Sigmoid colon (tissue), 7 donors: Measurements from ENCODE around the gene ASPG. TPM values are rescaled to one million over a fixed set of nuclear protein-coding genes. Genes with fewer than 3 reads are reported as not detected.

ENCODE experiments used
- DNase-seq: peaks from one replicate; pipeline ENCODE4 v3.0.0-alpha.2; 2019
- H3K27ac ChIP-seq, 4 donors: fragments of 200-600 bp; sonication (generic); one replicate each; pipeline ENCODE4 v1.5.1; 2016 to 2019; ENCODE audit warnings: mild to moderate bottlenecking in 1 of 4
- H3K27me3 ChIP-seq, 3 donors: fragments of 200-600 bp; sonication (generic); one replicate each; pipeline ENCODE4 v1.5.1; 2019; ENCODE audit warnings: mild to moderate bottlenecking in 1 of 3
- H3K36me3 ChIP-seq, 4 donors: fragments of 200-600 bp; sonication (generic); one replicate each; pipeline ENCODE4 v1.5.1; 2016 to 2019
- H3K4me1 ChIP-seq, 4 donors: fragments of 200-600 bp; sonication (generic); one replicate each; pipeline ENCODE4 v1.5.1; 2017 to 2019
- H3K4me3 ChIP-seq, 4 donors: fragments of 200-600 bp; sonication (generic); one replicate each; pipeline ENCODE4 v1.5.1; 2017 to 2019; ENCODE audit warnings: mild to moderate bottlenecking in 2 of 4, moderate library complexity in 1 of 4
- H3K9me3 ChIP-seq, 4 donors: fragments of 200-600 bp in 3 of 4; sonication (generic) in 3 of 4; one replicate each; pipeline versions ENCODE4 v1.5.1 to v1.6.1; 2013 to 2019
- EP300 ChIP-seq, 4 donors: sonication (generic); formaldehyde crosslinking; IDR thresholded peaks; one replicate each; pipeline ENCODE4 v1.6.1; 2017; ENCODE audit warnings: antibody characterized with exemption in 4 of 4
- POLR2A ChIP-seq, 2 donors: fragments of 450-650 bp; IDR thresholded peaks; one replicate each; pipeline ENCODE4 v1.6.1; 2016; ENCODE audit warnings: antibody characterized with exemption in 2 of 2, mild to moderate bottlenecking in 2 of 2, moderate library complexity in 2 of 2
- POLR2AphosphoS5 ChIP-seq, 4 donors: sonication (generic); formaldehyde crosslinking; IDR thresholded peaks; one replicate each; pipeline ENCODE4 v1.6.1; 2017; ENCODE audit warnings: antibody characterized with exemption in 4 of 4
- whole genome bisulfite sequencing, 2 donors: extraction: QIAGEN DNeasy Blood & Tissue Kit; methylation state at CpG; one replicate each; pipeline ENCODE4 v1.1.7; 2013; 5-methylcytosine and 5-hydroxymethylcytosine counted together
- intact Hi-C: fragments of 100-400 bp; cut with DNase I; formaldehyde crosslinking; loops from one replicate; pipeline ENCODE4 v1.15.1; 2023
- polyA plus RNA-seq, 3 donors: library from polyadenylated mRNA; stranded (reverse); fragments of 200-250 nt; gene quantifications; one replicate each; pipeline ENCODE4 v1.2.3, GENCODE V29; 2013
- total RNA-seq, 4 donors: library from RNA; depleted of rRNA; stranded (reverse); fragments of >200 nt; gene quantifications; one replicate each; pipeline ENCODE4 v1.1.0, GENCODE V29; 2016
- TF ChIP-seq, protein P1 (sequence below), 4 experiments: fragments of 450-650 bp in 3 of 4; fragments of 200-600 bp in 1 of 4; IDR thresholded peaks; one replicate each; pipeline ENCODE4 v1.5.1; 2016 to 2019; ENCODE audit warnings: antibody characterized with exemption in 4 of 4, mild to moderate bottlenecking in 3 of 4, moderate library complexity in 2 of 4
- donor health status: healthy with polysubstance abuse.
- donor health status: Bipolar disorder and iron deficiency.
- donor health status: healthy.

Gene ASPG
- total and polyA plus RNA-seq, 7 donors, result 0.14 to 24.6 (median 3.5) TPM; not detected in 1

DNA sequence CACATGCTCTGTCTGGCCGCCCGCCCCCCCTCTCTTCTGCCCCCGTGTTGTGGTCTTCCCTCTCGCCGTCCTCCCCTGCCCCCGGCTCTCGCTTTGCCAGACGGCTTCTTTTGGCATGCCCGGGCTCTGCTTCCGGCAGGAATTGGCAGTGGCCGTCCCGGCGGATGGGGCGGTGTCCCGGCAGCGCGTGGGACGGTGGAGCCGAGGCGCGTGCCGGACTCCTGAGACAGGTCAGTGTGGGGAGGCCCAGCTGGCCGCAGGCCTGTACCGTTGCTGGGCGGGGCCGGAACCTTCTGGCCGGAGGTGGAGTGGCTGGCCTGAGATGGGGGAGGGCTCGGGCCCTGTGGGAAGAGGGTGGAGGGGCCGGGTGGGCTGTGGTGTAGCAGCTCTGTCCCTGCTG lies 70.0 kb downstream of the ASPG start:
- intact Hi-C loops, result no loop called here
- WGBS, 2 donors, result 87% methylated on average over 29 of the region's 29 CpGs
- H3K4me3 ChIP-seq, result no peak overlapping the region
- H3K27ac ChIP-seq, result no peak overlapping the region
- H3K9me3 ChIP-seq, result no peaks in the 10 kb centered on the region
- TF ChIP-seq EP300 (IDR thresholded peaks at IDR 0.05), result no peak
- TF ChIP-seq POLR2AphosphoS5 (IDR thresholded peaks at IDR 0.05), result no peak
- TF ChIP-seq, protein P1, sequence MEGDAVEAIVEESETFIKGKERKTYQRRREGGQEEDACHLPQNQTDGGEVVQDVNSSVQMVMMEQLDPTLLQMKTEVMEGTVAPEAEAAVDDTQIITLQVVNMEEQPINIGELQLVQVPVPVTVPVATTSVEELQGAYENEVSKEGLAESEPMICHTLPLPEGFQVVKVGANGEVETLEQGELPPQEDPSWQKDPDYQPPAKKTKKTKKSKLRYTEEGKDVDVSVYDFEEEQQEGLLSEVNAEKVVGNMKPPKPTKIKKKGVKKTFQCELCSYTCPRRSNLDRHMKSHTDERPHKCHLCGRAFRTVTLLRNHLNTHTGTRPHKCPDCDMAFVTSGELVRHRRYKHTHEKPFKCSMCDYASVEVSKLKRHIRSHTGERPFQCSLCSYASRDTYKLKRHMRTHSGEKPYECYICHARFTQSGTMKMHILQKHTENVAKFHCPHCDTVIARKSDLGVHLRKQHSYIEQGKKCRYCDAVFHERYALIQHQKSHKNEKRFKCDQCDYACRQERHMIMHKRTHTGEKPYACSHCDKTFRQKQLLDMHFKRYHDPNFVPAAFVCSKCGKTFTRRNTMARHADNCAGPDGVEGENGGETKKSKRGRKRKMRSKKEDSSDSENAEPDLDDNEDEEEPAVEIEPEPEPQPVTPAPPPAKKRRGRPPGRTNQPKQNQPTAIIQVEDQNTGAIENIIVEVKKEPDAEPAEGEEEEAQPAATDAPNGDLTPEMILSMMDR (IDR thresholded peaks at IDR 0.05), result no peak
- no peak for TF ChIP-seq POLR2A (IDR thresholded peaks at IDR 0.05)
- no peak for DNase-seq
- H3K27me3 ChIP-seq, result no peaks in the 10 kb centered on the region
- peaks cover 0 to 4% (median 2%) of the 10 kb centered on the region in 4 donors for H3K4me1 ChIP-seq
- no peaks in the 10 kb centered on the region for H3K36me3 ChIP-seq

DNA sequence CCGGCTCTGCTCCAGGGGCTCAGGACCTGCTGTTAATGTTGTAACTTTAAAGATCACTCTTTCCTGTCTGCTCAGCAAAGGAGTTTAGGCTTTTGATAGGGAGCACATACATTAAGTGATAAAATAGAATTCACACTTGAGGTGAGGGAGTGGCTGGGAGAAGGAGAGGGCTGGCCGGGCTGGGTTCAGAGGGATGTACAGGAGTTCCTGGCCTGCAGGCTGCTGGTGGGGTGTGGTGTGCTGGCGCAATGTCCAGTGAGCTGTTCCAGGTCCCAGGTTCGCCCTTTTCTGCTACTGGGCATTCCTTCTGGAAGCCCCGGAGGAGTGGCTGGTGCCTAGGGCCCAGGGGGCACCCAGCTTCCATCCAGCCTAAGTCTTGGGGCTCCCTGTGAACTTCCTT lies 70.6 kb downstream of the ASPG start:
- H3K4me1 ChIP-seq, result no peaks in the 10 kb centered on the region
- 91 to 93% methylated on average over 5 of the region's 5 CpGs for WGBS, 2 donors

DNA sequence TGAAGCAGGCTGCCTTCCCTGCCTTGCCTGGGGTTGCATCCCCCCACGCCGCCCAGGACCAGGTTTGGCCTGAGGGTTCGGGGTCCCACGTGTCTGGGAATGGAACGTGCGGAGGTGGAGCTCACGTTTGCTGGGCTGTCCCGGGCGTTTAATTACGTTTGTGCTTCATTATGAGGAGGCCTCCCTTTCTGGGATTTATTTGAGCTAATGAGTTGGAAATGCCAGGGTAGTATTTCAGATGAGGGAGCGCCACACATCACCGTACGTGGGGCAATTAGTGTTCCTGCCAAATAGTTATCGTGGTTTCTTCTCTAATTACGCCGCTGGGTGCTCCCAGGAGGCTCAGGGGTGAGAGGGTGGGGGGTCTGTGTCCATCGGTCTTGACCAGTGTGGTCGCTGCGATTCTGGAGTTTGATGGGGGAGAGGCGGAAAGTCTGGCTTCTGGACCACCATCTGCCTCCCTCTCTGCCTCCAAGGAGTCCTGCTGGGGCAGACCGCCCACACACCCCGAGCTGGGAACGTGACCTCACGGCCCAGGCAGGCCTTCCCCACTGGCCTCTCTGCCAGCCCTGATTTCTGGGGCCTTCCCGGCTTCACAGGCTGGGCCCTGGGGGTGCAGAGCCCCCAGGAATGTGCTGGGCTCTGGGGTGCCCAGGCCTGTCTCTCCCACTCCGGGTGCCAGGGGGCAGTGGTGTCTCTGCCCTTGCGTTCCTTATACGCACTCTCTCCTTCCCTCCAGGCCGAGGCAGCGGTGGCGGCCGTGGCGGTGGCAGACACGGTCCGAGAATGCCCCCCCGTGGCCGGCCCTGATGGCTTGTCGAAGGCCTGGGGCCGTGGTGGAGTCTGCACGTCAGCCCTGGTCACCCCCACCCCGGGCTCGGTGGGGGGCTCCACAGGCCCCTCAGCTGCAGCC lies 71.8 kb downstream of the ASPG start:
- TF ChIP-seq EP300 (IDR thresholded peaks at IDR 0.05) (no peak), POLR2A (IDR thresholded peaks at IDR 0.05) (no peak)
- Histone ChIP-seq H3K36me3 (no peaks in the 10 kb centered on the region), H3K27ac (no peak overlapping the region), H3K27me3 (no peaks in the 10 kb centered on the region), H3K9me3 (no peaks in the 10 kb centered on the region), H3K4me1 (no peaks in the 10 kb centered on the region), H3K4me3 (no peak overlapping the region)
- 91% methylated on average over 42 of the region's 42 CpGs for WGBS, 2 donors
- intact Hi-C loops, result no loop called here
- DNase-seq, result no peak

More for the DNA sequence above, 70.6 kb downstream of the ASPG start:
- no peak for DNase-seq
- Histone ChIP-seq H3K4me3 (no peak overlapping the region), H3K9me3 (no peaks in the 10 kb centered on the region), H3K36me3 (no peaks in the 10 kb centered on the region), H3K27ac (no peak overlapping the region), H3K27me3 (no peaks in the 10 kb centered on the region)
- intact Hi-C loops, result no loop called here
- no peak for TF ChIP-seq POLR2AphosphoS5 (IDR thresholded peaks at IDR 0.05)
- TF ChIP-seq, protein P1 (IDR thresholded peaks at IDR 0.05), result no peak
- TF ChIP-seq POLR2A (IDR thresholded peaks at IDR 0.05), result no peak
- TF ChIP-seq EP300 (IDR thresholded peaks at IDR 0.05), result no peak

DNA sequence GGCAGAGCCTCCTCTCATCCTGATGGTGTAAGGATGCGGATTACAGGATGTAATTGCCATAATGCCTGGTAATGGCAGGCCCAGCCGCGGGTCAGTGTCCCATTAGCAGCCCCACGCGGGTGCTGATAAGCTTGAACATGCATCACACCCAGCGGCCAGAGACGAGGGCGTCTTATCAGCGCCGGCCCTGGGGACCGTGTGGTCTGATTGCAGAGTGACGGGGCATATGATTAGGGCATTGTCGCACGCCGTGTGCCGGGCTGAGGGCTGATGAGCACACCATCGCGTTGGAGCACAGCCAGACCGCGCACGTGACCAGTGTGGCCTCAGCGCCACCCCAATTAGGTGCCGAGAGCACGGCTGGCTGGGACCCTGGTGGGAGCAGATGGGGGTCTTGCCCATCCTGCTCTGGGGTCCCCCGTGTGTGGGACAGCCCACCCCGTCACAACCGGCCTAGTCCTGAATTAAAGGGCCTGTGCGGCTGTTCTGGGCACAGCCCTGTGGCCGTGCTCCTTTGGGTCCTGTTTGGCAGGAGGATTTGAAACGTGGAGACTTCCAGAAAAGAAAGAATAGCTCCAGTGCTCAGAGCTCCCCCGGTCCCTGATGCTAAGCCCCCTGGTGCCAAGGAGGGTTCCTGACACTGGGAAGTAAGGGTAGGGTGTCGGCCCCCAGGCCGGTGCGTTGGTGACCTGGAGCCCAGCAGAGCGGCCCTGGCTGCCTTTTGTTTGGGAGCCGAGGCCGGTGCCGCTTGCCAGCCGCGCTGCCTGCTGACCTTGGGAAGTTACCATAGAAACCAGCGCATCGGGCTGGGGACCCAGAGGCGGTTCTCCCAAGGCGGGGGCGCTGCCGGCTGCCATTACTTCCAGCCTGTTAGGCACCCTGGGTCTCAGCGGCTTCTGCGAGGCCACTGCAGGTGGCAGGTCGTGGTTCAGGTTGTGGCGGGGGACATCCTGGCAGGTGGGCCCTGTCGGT lies 73.6 kb downstream of the ASPG start:
- TF ChIP-seq, protein P1 (IDR thresholded peaks at IDR 0.05), result no peak
- TF ChIP-seq POLR2AphosphoS5 (IDR thresholded peaks at IDR 0.05) (no peak), POLR2A (IDR thresholded peaks at IDR 0.05) (no peak), EP300 (IDR thresholded peaks at IDR 0.05) (no peak)
- intact Hi-C loops, result no loop called here
- 82 to 88% methylated on average over 51 of the region's 51 CpGs for whole genome bisulfite sequencing, 2 donors
- Histone ChIP-seq H3K4me1 (no peaks in the 10 kb centered on the region), H3K9me3 (no peaks in the 10 kb centered on the region), H3K4me3 (no peak overlapping the region), H3K27ac (no peak overlapping the region), H3K36me3 (no peaks in the 10 kb centered on the region), H3K27me3 (no peaks in the 10 kb centered on the region)
- DNase-seq, result no peak

DNA sequence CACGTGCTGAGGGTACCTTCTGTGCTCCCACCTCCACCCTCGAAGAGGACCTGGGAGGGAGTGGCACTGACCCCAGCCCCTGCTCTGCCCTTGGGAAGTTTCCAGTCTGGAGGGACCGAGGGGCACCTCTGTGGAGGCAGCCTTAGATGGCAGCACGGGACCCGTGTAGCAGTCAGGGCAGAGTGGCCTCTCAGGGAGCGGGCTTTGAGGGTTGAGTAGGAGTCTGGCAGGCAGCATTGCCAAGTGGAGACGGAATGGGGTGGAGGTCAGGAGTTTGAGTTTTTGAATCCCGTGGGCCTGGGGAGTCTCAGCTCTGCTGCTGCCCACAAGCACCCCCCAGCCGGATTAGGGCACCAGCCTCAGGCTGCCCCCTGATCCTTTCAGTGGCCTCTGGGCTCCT lies 74.5 kb downstream of the ASPG start:
- H3K27me3 ChIP-seq, result no peaks in the 10 kb centered on the region
- H3K36me3 ChIP-seq, result no peaks in the 10 kb centered on the region
- TF ChIP-seq, protein P1 (IDR thresholded peaks at IDR 0.05), result no peak
- TF ChIP-seq POLR2A (IDR thresholded peaks at IDR 0.05) (no peak), POLR2AphosphoS5 (IDR thresholded peaks at IDR 0.05) (no peak), EP300 (IDR thresholded peaks at IDR 0.05) (no peak)
- intact Hi-C loops, result no loop called here
- no peak overlapping the region for H3K27ac ChIP-seq
- no peaks in the 10 kb centered on the region for H3K9me3 ChIP-seq
- 87 to 95% methylated on average over 9 of the region's 9 CpGs for WGBS, 2 donors
- H3K4me1 ChIP-seq, result no peaks in the 10 kb centered on the region
- no peak overlapping the region for H3K4me3 ChIP-seq
- no peak for DNase-seq
